Tibial nerve (tissue), 3 donors: ENCODE results near the gene SCCPDH.

Experiments used
- POLR2A ChIP-seq, 2 donors: fragments of 450-650 bp; IDR thresholded peaks; one replicate each; pipeline ENCODE4 v1.6.1; 2017; ENCODE audit warnings: antibody characterized with exemption in 2 of 2, mild to moderate bottlenecking in 2 of 2, moderate library complexity in 2 of 2
- TF ChIP-seq, protein P1 (sequence below), 5 experiments: fragments of 200-600 bp in 3 of 5; fragments of 450-650 bp in 2 of 5; sonication (generic) in 3 of 5; IDR thresholded peaks; one replicate each; pipeline ENCODE4 v1.5.1; 2016 to 2019; ENCODE audit warnings: antibody characterized with exemption in 5 of 5, mild to moderate bottlenecking in 3 of 5, moderate library complexity in 2 of 5

DNA sequence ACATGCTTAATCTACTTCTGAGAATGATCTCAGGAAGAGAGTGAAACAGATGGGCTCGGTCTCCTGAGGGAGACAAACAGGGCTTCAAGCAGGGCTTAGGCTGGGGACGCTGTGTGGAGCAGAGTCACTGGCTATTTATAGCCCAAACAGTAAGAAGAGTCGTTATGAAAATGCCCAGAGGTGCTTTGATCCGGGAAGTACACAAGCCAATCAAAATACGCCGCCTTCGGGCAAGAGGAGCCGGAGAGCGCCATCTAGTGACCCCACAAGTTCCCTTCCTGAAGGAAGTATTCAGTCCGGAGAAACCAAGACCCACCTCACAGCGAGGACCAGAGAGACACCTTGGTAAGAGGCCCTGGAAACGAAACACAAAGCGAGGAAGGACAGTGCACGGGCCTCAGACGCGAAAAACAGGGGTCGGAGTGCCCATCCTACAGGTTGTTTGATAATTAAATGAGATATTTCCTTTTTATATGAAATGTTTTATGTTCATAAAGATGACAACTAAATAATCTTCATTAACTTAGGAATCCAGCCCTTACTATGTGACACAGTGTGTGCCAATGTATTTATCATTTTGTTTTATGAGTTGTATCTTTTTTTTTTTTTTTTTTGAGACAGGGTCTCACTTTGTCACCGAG lies 25.0 kb upstream of the SCCPDH start:
- TF ChIP-seq, protein P1, sequence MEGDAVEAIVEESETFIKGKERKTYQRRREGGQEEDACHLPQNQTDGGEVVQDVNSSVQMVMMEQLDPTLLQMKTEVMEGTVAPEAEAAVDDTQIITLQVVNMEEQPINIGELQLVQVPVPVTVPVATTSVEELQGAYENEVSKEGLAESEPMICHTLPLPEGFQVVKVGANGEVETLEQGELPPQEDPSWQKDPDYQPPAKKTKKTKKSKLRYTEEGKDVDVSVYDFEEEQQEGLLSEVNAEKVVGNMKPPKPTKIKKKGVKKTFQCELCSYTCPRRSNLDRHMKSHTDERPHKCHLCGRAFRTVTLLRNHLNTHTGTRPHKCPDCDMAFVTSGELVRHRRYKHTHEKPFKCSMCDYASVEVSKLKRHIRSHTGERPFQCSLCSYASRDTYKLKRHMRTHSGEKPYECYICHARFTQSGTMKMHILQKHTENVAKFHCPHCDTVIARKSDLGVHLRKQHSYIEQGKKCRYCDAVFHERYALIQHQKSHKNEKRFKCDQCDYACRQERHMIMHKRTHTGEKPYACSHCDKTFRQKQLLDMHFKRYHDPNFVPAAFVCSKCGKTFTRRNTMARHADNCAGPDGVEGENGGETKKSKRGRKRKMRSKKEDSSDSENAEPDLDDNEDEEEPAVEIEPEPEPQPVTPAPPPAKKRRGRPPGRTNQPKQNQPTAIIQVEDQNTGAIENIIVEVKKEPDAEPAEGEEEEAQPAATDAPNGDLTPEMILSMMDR (IDR thresholded peaks at IDR 0.05): peak; percentile 73 to 86 (median 82)
- TF ChIP-seq POLR2A (IDR thresholded peaks at IDR 0.05): no peak
